Neural cell (in vitro differentiated cells): ENCODE measurements around the gene LSM14A. TPM values are rescaled to one million over a fixed set of nuclear protein-coding genes. Genes with fewer than 3 reads are reported as not detected.

ENCODE experiments used
- H2AFZ ChIP-seq: fragments of 200-600, 300-800 bp; sonication (generic), shearing (Covaris generic); 2 replicates; pipeline ENCODE4 v1.6.0; 2014; ENCODE audit warnings: low read depth, mild to moderate bottlenecking, antibody characterized with exemption, low read length, moderate library complexity
- H3F3A ChIP-seq: fragments of 200-600 bp; shearing (Covaris generic); 2 replicates; pipeline ENCODE4 v1.6.1; 2016; ENCODE audit warnings: mild to moderate bottlenecking, moderate library complexity, mixed read lengths, antibody characterized with exemption, low read length; ENCODE audit not compliant: insufficient read depth, poor library complexity, severe bottlenecking
- H3K27ac ChIP-seq: fragments of 200-600, 300-800 bp; sonication (generic), shearing (Covaris generic); 2 replicates; pipeline ENCODE4 v1.5.1; 2014; ENCODE audit warnings: mild to moderate bottlenecking, low read length, moderate library complexity
- H3K27me3 ChIP-seq: fragments of 300-800, 200-600 bp; sonication (generic), shearing (Covaris generic); 2 replicates; pipeline ENCODE4 v1.6.0; 2014; ENCODE audit warnings: mild to moderate bottlenecking, low read depth, low read length, moderate library complexity; ENCODE audit not compliant: insufficient read depth
- H3K36me3 ChIP-seq: fragments of 300-800, 200-600 bp; sonication (generic), shearing (Covaris generic); 2 replicates; pipeline ENCODE4 v1.5.1; 2014; ENCODE audit warnings: mild to moderate bottlenecking, antibody characterized with exemption, low read length, moderate library complexity; ENCODE audit not compliant: insufficient read depth
- H3K4me2 ChIP-seq: fragments of 300-800, 200-600 bp; sonication (generic), shearing (Covaris generic); 2 replicates; pipeline ENCODE4 v1.6.0; 2014; ENCODE audit warnings: mild to moderate bottlenecking, low read length
- H3K4me3 ChIP-seq: fragments of 300-800, 200-600 bp; sonication (generic), shearing (Covaris generic); 2 replicates; pipeline ENCODE4 v1.5.1; 2014; ENCODE audit warnings: mild to moderate bottlenecking, low read length, moderate library complexity
- H3K79me2 ChIP-seq: fragments of 200-600 bp; shearing (Covaris generic); replicated peaks from 2 replicates; pipeline ENCODE4 v1.6.0; 2014; ENCODE audit warnings: mild to moderate bottlenecking, low read length, moderate library complexity; ENCODE audit not compliant: insufficient read depth
- H3K9ac ChIP-seq: fragments of 300-800, 200-600 bp; sonication (generic), shearing (Covaris generic); 2 replicates; pipeline ENCODE4 v1.6.1; 2016; ENCODE audit warnings: mild to moderate bottlenecking, low read length, mixed read lengths
- H3K9me2 ChIP-seq: fragments of 200-600 bp; shearing (Covaris generic); 2 replicates; pipeline ENCODE4 v1.6.1; 2016; ENCODE audit warnings: mild to moderate bottlenecking, low read length, mixed read lengths; ENCODE audit not compliant: insufficient read depth
- H3K9me3 ChIP-seq: fragments of 200-600, 300-800 bp; sonication (generic), shearing (Covaris generic); 2 replicates; pipeline ENCODE4 v1.6.1; 2016; ENCODE audit warnings: mild to moderate bottlenecking, mixed run types, low read length, moderate library complexity, mixed read lengths
- H4K20me1 ChIP-seq: fragments of 200-600 bp; shearing (Covaris generic); 2 replicates; pipeline ENCODE4 v1.6.1; 2016; ENCODE audit warnings: mild to moderate bottlenecking, mixed run types; ENCODE audit not compliant: insufficient read depth
- CTCF ChIP-seq: fragments of 450-650 bp; IDR thresholded peaks from 2 replicates; pipeline ENCODE4 v1.5.1; 2014; ENCODE audit warnings: antibody characterized with exemption, mild to moderate bottlenecking, moderate library complexity; ENCODE audit not compliant: poor library complexity, severe bottlenecking
- EP300 ChIP-seq: fragments of 450-650 bp; conservative IDR thresholded peaks from 2 replicates; pipeline ENCODE4 v1.6.1; 2014; ENCODE audit warnings: antibody characterized with exemption, mild to moderate bottlenecking, moderate library complexity; ENCODE audit not compliant: poor library complexity, severe bottlenecking
- EZH2 ChIP-seq: fragments of 200-600, 300-800 bp; shearing (Covaris generic), sonication (generic); IDR thresholded peaks from 2 replicates; pipeline ENCODE4 v1.6.1; 2014; ENCODE audit warnings: antibody characterized with exemption, low read length, borderline replicate concordance, mild to moderate bottlenecking; ENCODE audit not compliant: insufficient read depth, poor library complexity, severe bottlenecking
- MXI1 ChIP-seq: fragments of 450-650 bp; conservative IDR thresholded peaks from 2 replicates; pipeline ENCODE4 v1.6.1; 2014; ENCODE audit warnings: antibody characterized with exemption, mild to moderate bottlenecking; ENCODE audit not compliant: poor library complexity, severe bottlenecking
- POLR2AphosphoS5 ChIP-seq: IDR thresholded peaks from 2 replicates; pipeline ENCODE4 v1.6.1; 2012
- RAD21 ChIP-seq: fragments of 450-650 bp; conservative IDR thresholded peaks from 2 replicates; pipeline ENCODE4 v1.6.1; 2014; ENCODE audit warnings: antibody characterized with exemption, mild to moderate bottlenecking, moderate library complexity
- REST ChIP-seq: IDR thresholded peaks from 2 replicates; pipeline ENCODE4 v1.6.1; 2012; ENCODE audit warnings: borderline replicate concordance
- SMC3 ChIP-seq: fragments of 450-650 bp; conservative IDR thresholded peaks from 2 replicates; pipeline ENCODE4 v1.6.1; 2014; ENCODE audit warnings: antibody characterized with exemption, mild to moderate bottlenecking, moderate library complexity; ENCODE audit not compliant: poor library complexity
- TAF1 ChIP-seq: IDR thresholded peaks from 2 replicates; pipeline ENCODE4 v1.6.1; 2012; ENCODE audit warnings: low read depth
- polyA plus RNA-seq: library from polyadenylated mRNA; depleted of rRNA; stranded (reverse); fragments of >200 nt; gene quantifications from 2 replicates; pipeline ENCODE4 v1.2.3, GENCODE V29; 2014

Gene LSM14A
- polyA plus RNA-seq, 1 donor from 2014 or later, result 104 TPM

- Histone ChIP-seq H2AFZ (no peak overlapping the region), H3K4me2 (no peak overlapping the region), H3K36me3 (no peaks in the 10 kb centered on the region), H3K9me2 (no peaks in the 10 kb centered on the region), H3F3A (no peaks in the 10 kb centered on the region), H4K20me1 (no peaks in the 10 kb centered on the region), H3K79me2 (peaks cover 76% of the 10 kb centered on the region), H3K27ac (no peak overlapping the region), H3K9ac (no peak overlapping the region), H3K4me3 (no peak overlapping the region), H3K9me3 (no peaks in the 10 kb centered on the region), H3K27me3 (no peaks in the 10 kb centered on the region)
- TF ChIP-seq TAF1 (no peak), MXI1 (no peak), EP300 (no peak), EZH2 (no peak), SMC3 (no peak), REST (no peak), POLR2AphosphoS5 (no peak)
Observed at GRCh38 chr19:34191355-34191962, 19.2 kb downstream of the LSM14A start.

- TF ChIP-seq MXI1, result no peak
- TF ChIP-seq TAF1, result no peak
- no peak for TF ChIP-seq SMC3
- no peak for TF ChIP-seq EZH2
- TF ChIP-seq CTCF, result no peak
- no peak for TF ChIP-seq POLR2AphosphoS5
- no peak for TF ChIP-seq REST
- no peak for TF ChIP-seq RAD21
- no peak for TF ChIP-seq EP300
- Histone ChIP-seq H3K36me3 (no peaks in the 10 kb centered on the region), H3K27ac (no peak overlapping the region), H2AFZ (no peak overlapping the region), H4K20me1 (no peaks in the 10 kb centered on the region), H3K4me2 (no peak overlapping the region), H3K27me3 (no peaks in the 10 kb centered on the region), H3K9ac (no peak overlapping the region), H3K4me3 (no peak overlapping the region), H3F3A (no peaks in the 10 kb centered on the region), H3K9me3 (no peaks in the 10 kb centered on the region), H3K9me2 (no peaks in the 10 kb centered on the region), H3K79me2 (peaks cover 56% of the 10 kb centered on the region)
Observed at GRCh38 chr19:34193439-34193838, 21.1 kb downstream of the LSM14A start.
